Karpas-422 (cell line): ENCODE results near the gene FANK1. TPM values are rescaled to one million over a fixed set of nuclear protein-coding genes. Genes with fewer than 3 reads are reported as not detected.
A peak's percentile ranks its signal among the peaks of the same experiment; 100 is the strongest.

Experiments used
- DNase-seq: peaks from one replicate; pipeline ENCODE4 v3.0.0-alpha.2; 2015
- H2AFZ ChIP-seq: fragments of 200-600 bp; sonication (generic); 2 replicates; pipeline ENCODE4 v1.6.1; 2014; ENCODE audit warnings: antibody characterized with exemption, low read length, mixed read lengths
- H3K27ac ChIP-seq: fragments of 200-600 bp; sonication (generic); 2 replicates; pipeline ENCODE4 v1.5.1; 2014; ENCODE audit warnings: mild to moderate bottlenecking, low read length, moderate library complexity
- H3K27me3 ChIP-seq: fragments of 200-600 bp; sonication (generic); 2 replicates; pipeline ENCODE4 v1.6.1; 2014; ENCODE audit warnings: low read length, mixed read lengths
- H3K36me3 ChIP-seq: fragments of 200-600 bp; sonication (generic); 2 replicates; pipeline ENCODE4 v1.6.1; 2014; ENCODE audit warnings: low read length, mixed read lengths; ENCODE audit not compliant: insufficient read depth
- H3K4me1 ChIP-seq: fragments of 200-600 bp; sonication (generic); 2 replicates; pipeline ENCODE4 v1.6.1; 2014; ENCODE audit warnings: mild to moderate bottlenecking, low read length, mixed read lengths
- H3K4me2 ChIP-seq: fragments of 200-600 bp; sonication (generic); 2 replicates; pipeline ENCODE4 v1.6.1; 2014; ENCODE audit warnings: low read length, low read depth, mild to moderate bottlenecking; ENCODE audit not compliant: poor library complexity, severe bottlenecking
- H3K4me3 ChIP-seq: fragments of 200-600 bp; sonication (generic); 2 replicates; pipeline ENCODE4 v1.5.1; 2014; ENCODE audit warnings: mild to moderate bottlenecking, antibody characterized with exemption, low read length, mixed read lengths
- H3K79me2 ChIP-seq: fragments of 200-600 bp; sonication (generic); 2 replicates; pipeline ENCODE4 v1.6.1; 2014; ENCODE audit warnings: mild to moderate bottlenecking, low read length, mixed read lengths
- H3K9ac ChIP-seq: fragments of 200-600 bp; sonication (generic); 2 replicates; pipeline ENCODE4 v1.6.0; 2014; ENCODE audit warnings: low read length
- H3K9me2 ChIP-seq: fragments of 200-600 bp; sonication (generic), shearing (Covaris generic); replicated peaks from 2 replicates; pipeline ENCODE4 v1.6.0; 2014; ENCODE audit warnings: mild to moderate bottlenecking, low read length, moderate library complexity; ENCODE audit not compliant: insufficient read depth
- H3K9me3 ChIP-seq: fragments of 300-700, 200-600 bp; sonication (generic); 2 replicates; pipeline ENCODE4 v1.6.1; 2014; ENCODE audit warnings: low read length, mixed read lengths
- H4K20me1 ChIP-seq: fragments of 200-600 bp; sonication (generic); 2 replicates; pipeline ENCODE4 v1.6.1; 2014; ENCODE audit warnings: mild to moderate bottlenecking, antibody characterized with exemption, low read length, low read depth; ENCODE audit not compliant: insufficient read depth
- total RNA-seq: library from RNA; depleted of rRNA; stranded (reverse); fragments of >200 nt; shearing (Covaris generic); gene quantifications from 2 replicates; pipeline ENCODE4 v1.2.3, GENCODE V29; 2014; ENCODE audit warnings: low replicate concordance

The FANK1 gene
- total RNA-seq, 1 experiment from 2014 or later: not detected

DNA sequence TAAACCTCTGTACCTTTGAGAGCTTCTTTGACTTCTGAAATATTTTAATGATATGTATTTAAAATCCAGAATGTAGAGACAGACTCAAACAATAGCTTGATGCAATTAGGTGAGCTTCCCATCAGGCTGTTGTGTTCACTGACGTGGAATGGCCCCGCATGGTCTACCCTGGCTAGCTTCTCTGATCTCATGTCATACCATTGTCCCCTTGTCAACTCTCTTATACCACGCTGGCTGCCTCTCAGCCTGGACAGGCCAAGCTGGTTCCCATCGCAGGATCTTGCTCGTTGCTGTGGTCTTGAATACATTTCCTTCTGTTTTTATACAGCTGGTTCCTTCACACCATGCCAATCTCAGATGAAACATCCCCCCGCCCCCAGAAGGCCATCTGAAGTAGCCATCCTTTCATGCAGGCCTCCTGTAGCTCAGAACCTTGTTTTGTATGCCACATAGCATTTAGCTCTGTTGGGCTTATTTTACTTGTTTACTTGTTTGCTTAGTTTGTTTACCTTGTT, 84.2 kb downstream of the FANK1 start:
- no peaks in the 10 kb centered on the region for H3K4me1 ChIP-seq
- no peaks in the 10 kb centered on the region for H4K20me1 ChIP-seq
- DNase-seq: no peak
- H3K79me2 ChIP-seq: no peaks in the 10 kb centered on the region
- H3K9me3 ChIP-seq: no peaks in the 10 kb centered on the region
- H3K36me3 ChIP-seq: no peaks in the 10 kb centered on the region
- H2AFZ ChIP-seq: no peak overlapping the region
- H3K9ac ChIP-seq: no peak overlapping the region
- no peak overlapping the region for H3K4me2 ChIP-seq
- no peaks in the 10 kb centered on the region for H3K9me2 ChIP-seq
- H3K4me3 ChIP-seq: no peak overlapping the region
- no peaks in the 10 kb centered on the region for H3K27me3 ChIP-seq
- H3K27ac ChIP-seq: no peak overlapping the region

DNA sequence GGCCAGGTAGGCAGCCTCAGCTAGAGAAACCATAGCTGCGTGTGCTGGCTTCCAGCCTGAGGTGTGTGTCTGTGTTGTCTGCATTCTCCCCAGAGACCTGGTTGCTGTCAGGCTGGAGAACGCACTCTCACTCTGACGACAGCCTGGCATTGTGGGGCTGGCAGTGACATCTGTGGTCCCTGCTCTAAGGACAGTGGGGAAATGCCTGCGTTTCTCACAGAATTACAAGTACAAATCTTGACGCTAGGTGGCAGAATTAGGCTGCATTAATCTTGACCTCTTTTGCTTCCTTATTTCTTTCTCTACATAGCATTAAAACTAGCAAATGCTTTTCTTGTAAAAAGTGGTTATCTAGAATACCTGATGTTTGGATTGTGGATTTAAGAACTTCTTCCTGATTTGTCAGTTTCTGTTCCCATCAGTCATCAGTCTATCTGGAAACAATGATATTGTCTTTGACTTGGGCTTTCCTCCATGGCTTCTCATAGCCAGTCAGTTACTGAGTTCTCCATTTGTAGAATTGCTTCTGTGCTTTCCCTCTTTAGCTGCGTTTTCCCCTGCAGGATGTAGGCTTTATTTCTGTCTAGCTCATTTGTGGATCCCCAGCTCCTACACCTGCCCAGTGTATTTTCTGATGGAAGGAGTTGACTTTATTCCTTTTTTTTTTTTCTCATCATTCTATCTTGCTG, 86.0 kb downstream of the FANK1 start:
- no peaks in the 10 kb centered on the region for H3K36me3 ChIP-seq
- no peaks in the 10 kb centered on the region for H3K4me1 ChIP-seq
- no peaks in the 10 kb centered on the region for H3K9me3 ChIP-seq
- no peaks in the 10 kb centered on the region for H3K9me2 ChIP-seq
- no peaks in the 10 kb centered on the region for H4K20me1 ChIP-seq
- no peak overlapping the region for H3K4me3 ChIP-seq
- H3K27me3 ChIP-seq: no peaks in the 10 kb centered on the region
- H2AFZ ChIP-seq: no peak overlapping the region
- no peaks in the 10 kb centered on the region for H3K79me2 ChIP-seq
- DNase-seq: peak; percentile 90
- no peak overlapping the region for H3K27ac ChIP-seq
- no peak overlapping the region for H3K4me2 ChIP-seq
- H3K9ac ChIP-seq: no peak overlapping the region

DNA sequence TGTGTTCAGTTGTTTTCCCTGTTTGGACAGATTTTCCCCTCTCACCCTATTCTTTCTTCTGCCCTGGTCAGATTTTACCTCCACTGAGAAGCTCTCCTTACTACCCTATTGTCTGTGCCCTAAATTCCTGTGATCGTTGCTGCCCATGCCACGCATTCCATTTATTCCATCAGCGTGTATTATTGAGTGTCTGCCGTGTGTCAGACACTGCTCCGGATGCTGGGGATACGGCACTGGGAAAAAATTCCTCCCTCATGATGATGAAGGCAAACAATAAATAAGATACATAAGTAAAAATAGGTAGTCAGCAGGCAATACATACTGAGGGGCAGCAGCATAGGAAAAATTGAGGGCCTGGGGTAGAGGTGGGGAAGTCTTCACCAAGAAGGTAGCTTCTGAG, 86.8 kb downstream of the FANK1 start:
- no peaks in the 10 kb centered on the region for H3K9me2 ChIP-seq
- no peaks in the 10 kb centered on the region for H4K20me1 ChIP-seq
- no peak overlapping the region for H3K27ac ChIP-seq
- no peaks in the 10 kb centered on the region for H3K4me1 ChIP-seq
- H3K79me2 ChIP-seq: no peaks in the 10 kb centered on the region
- H3K4me2 ChIP-seq: no peak overlapping the region
- DNase-seq: no peak
- no peak overlapping the region for H3K9ac ChIP-seq
- H2AFZ ChIP-seq: no peak overlapping the region
- no peaks in the 10 kb centered on the region for H3K36me3 ChIP-seq
- no peaks in the 10 kb centered on the region for H3K9me3 ChIP-seq
- H3K4me3 ChIP-seq: no peak overlapping the region
- H3K27me3 ChIP-seq: no peaks in the 10 kb centered on the region

DNA sequence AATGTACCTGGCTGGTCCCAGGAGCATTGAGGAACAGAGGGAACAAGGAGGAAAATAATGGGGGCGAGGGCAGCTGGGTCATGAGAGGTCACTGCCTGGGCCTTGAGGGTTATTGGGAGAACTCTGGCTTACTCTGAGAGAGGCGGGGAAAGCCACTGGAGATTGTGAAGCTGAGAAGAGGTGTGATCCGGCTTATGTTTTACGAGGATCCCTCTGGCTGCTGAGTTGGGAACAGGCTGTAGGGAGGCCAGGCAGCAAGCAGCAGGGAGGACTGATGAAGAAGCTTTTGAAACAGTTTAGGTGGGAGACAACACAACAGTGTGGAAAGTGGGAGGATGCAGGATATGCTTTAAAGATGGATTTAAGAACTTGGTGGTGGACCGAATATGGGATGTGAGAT, 87.3 kb downstream of the FANK1 start:
- Histone ChIP-seq H3K9ac (no peak overlapping the region), H4K20me1 (no peaks in the 10 kb centered on the region), H3K9me2 (no peaks in the 10 kb centered on the region), H3K4me3 (no peak overlapping the region), H3K27ac (no peak overlapping the region), H3K27me3 (no peaks in the 10 kb centered on the region), H3K36me3 (no peaks in the 10 kb centered on the region), H3K9me3 (no peaks in the 10 kb centered on the region), H3K4me2 (no peak overlapping the region), H2AFZ (no peak overlapping the region), H3K4me1 (no peaks in the 10 kb centered on the region), H3K79me2 (no peaks in the 10 kb centered on the region)
- no peak for DNase-seq

GRCh38 chr10:125984346-125984745, 88.0 kb downstream of the FANK1 start:
- no peak for DNase-seq
- no peaks in the 10 kb centered on the region for H3K27me3 ChIP-seq
- H3K9ac ChIP-seq: no peak overlapping the region
- H3K9me3 ChIP-seq: no peaks in the 10 kb centered on the region
- no peak overlapping the region for H2AFZ ChIP-seq
- H4K20me1 ChIP-seq: no peaks in the 10 kb centered on the region
- no peaks in the 10 kb centered on the region for H3K36me3 ChIP-seq
- no peak overlapping the region for H3K4me2 ChIP-seq
- H3K79me2 ChIP-seq: no peaks in the 10 kb centered on the region
- H3K27ac ChIP-seq: no peak overlapping the region
- H3K4me1 ChIP-seq: no peaks in the 10 kb centered on the region
- no peak overlapping the region for H3K4me3 ChIP-seq
- no peaks in the 10 kb centered on the region for H3K9me2 ChIP-seq

DNA sequence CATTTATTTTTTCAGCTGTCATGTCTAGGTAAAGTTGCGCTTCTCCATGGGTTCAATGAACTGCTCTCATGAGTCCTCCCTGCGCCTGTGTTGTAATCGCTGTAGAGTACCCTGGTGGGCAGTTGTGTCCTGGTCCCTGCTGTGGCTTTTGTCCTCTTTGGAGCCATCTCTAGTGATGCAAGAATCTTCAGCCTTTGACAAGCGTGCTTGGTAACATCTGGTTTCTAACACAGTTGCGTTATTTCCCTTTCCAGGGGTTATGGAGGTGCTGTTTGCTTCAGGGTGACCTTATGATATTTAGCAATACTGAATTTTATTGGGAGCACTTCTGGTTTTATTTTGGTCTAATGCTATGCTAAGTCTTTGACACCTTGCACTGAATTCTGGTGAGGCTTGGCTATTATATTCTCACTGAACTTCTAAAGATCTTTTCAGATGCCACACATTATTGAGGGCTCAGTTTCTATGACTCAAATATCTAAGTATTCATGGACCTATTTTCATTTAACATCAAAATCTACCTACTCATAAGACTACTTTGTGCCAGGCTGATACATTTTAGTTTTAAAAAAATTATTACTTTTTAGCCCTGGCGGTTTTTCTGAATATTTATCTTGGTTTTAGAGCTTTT, 88.6 kb downstream of the FANK1 start:
- H3K4me3 ChIP-seq: no peak overlapping the region
- no peaks in the 10 kb centered on the region for H3K9me3 ChIP-seq
- no peaks in the 10 kb centered on the region for H3K79me2 ChIP-seq
- no peaks in the 10 kb centered on the region for H4K20me1 ChIP-seq
- no peak overlapping the region for H3K9ac ChIP-seq
- no peaks in the 10 kb centered on the region for H3K9me2 ChIP-seq
- no peak overlapping the region for H3K27ac ChIP-seq
- no peaks in the 10 kb centered on the region for H3K27me3 ChIP-seq
- no peak overlapping the region for H3K4me2 ChIP-seq
- no peaks in the 10 kb centered on the region for H3K4me1 ChIP-seq
- H3K36me3 ChIP-seq: no peaks in the 10 kb centered on the region
- H2AFZ ChIP-seq: no peak overlapping the region
- no peak for DNase-seq

GRCh38 chr10:125985557-125986240, 89.3 kb downstream of the FANK1 start:
- no peak overlapping the region for H3K9ac ChIP-seq
- no peak overlapping the region for H3K4me2 ChIP-seq
- no peaks in the 10 kb centered on the region for H4K20me1 ChIP-seq

DNA sequence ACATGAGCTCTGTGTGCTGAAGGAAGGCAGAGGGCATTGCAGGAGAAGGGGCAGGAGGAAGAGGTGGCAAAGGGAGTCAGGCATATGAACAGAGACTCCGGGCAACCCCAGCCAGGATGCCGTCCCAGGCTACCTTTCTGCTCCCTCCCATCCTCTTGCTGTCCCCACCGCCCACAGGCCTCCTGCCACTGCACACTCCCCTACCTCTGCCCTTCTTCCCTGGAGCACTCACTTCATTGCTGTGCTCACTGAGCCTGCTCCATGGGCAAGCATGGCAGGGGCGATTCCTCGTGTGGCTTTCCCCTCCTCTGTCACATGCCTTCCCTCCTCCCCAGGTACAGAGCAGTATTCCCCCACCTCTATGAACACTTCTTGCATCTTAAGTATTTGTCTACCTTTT, 93.4 kb downstream of the FANK1 start:
- Histone ChIP-seq H3K9me2 (no peaks in the 10 kb centered on the region), H3K27me3 (no peaks in the 10 kb centered on the region), H3K4me3 (no peak overlapping the region), H3K9ac (no peak overlapping the region), H2AFZ (no peak overlapping the region), H3K27ac (no peak overlapping the region), H3K9me3 (no peaks in the 10 kb centered on the region), H3K4me2 (no peak overlapping the region), H3K79me2 (no peaks in the 10 kb centered on the region), H3K4me1 (no peaks in the 10 kb centered on the region), H4K20me1 (no peaks in the 10 kb centered on the region), H3K36me3 (no peaks in the 10 kb centered on the region)
- no peak for DNase-seq

More at GRCh38 chr10:125985557-125986240, 89.3 kb downstream of the FANK1 start:
- Histone ChIP-seq H3K79me2 (no peaks in the 10 kb centered on the region), H2AFZ (no peak overlapping the region), H3K9me3 (no peaks in the 10 kb centered on the region), H3K27me3 (no peaks in the 10 kb centered on the region), H3K9me2 (no peaks in the 10 kb centered on the region), H3K36me3 (no peaks in the 10 kb centered on the region), H3K4me3 (no peak overlapping the region), H3K4me1 (no peaks in the 10 kb centered on the region), H3K27ac (no peak overlapping the region)
- no peak for DNase-seq
